ENCODE measurements around the gene RESF1. TPM values are rescaled to one million over a fixed set of nuclear protein-coding genes. Genes with fewer than 3 reads are reported as not detected.

The RESF1 gene
- total RNA-seq, 1 experiment from 2014 or later: 172 TPM

DNA sequence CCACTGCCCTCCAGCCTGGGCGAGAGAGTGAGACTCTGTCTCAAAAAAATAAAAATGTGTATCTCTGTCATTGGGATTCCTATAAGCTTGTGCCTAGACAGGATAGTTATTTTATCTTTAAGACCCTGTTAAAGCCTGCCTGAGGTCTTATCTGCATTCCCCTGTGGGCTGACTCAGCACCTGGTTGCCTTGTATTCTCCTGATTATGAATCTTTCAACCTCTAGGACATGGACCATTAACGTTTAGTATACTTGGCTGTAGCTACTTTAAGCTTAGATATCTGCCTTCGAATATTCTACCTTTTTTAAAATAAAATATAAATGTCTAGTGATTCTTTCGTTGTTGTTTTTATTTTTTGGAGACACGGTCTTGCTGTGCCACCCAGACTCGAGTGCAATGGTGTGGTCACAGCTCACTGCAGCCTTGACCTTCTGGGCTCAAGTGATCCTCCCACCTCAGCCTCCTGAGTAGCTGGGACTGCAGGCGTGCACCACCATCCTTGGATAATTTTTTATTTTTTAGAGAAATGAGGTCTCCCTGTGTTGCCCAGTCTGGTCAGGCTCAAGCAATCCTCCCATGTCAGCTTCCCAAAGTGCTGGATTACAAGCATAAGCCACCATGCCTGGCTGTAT is 41.3 kb downstream of the RESF1 start:
- no peaks in the 10 kb centered on the region for H3K79me1 ChIP-seq (ENCODE audit: insufficient read depth, low read depth, low read length, poor library complexity, severe bottlenecking)
- H3K27ac Mint-ChIP-seq: no peak overlapping the region; a peak in 1 of 7 replicates
- no peak overlapping the region for H3K23ac ChIP-seq (ENCODE audit: insufficient read length, low read depth, low read length)
- H4K8ac ChIP-seq (replicated peaks; ENCODE audit: insufficient read length, low read depth, low read length): no peak overlapping the region
- no peak overlapping the region for H3K27ac ChIP-seq (ENCODE audit: insufficient read length, low read depth, low read length)
- no peak overlapping the region for H2BK20ac ChIP-seq (ENCODE audit: low read depth, low read length, poor library complexity, severe bottlenecking)
- no peak overlapping the region for H2BK12ac ChIP-seq (ENCODE audit: insufficient read length, low read depth, low read length)
- no peaks in the 10 kb centered on the region for H3K4me1 ChIP-seq (ENCODE audit: insufficient read depth, low read length)
- H3K27me3 Mint-ChIP-seq (ENCODE audit: low read depth): no peaks in the 10 kb centered on the region
- TF ChIP-seq, protein P1, sequence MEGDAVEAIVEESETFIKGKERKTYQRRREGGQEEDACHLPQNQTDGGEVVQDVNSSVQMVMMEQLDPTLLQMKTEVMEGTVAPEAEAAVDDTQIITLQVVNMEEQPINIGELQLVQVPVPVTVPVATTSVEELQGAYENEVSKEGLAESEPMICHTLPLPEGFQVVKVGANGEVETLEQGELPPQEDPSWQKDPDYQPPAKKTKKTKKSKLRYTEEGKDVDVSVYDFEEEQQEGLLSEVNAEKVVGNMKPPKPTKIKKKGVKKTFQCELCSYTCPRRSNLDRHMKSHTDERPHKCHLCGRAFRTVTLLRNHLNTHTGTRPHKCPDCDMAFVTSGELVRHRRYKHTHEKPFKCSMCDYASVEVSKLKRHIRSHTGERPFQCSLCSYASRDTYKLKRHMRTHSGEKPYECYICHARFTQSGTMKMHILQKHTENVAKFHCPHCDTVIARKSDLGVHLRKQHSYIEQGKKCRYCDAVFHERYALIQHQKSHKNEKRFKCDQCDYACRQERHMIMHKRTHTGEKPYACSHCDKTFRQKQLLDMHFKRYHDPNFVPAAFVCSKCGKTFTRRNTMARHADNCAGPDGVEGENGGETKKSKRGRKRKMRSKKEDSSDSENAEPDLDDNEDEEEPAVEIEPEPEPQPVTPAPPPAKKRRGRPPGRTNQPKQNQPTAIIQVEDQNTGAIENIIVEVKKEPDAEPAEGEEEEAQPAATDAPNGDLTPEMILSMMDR (conservative IDR thresholded peaks at IDR 0.05): no peak
- no peak overlapping the region for H3K56ac ChIP-seq (ENCODE audit: insufficient read length, low read depth, low read length)
- DNase-seq: no peak
- H3K36me3 Mint-ChIP-seq (ENCODE audit: insufficient read depth in 1 of 3, low read depth in 3 of 3): peaks cover 35 to 61% (median 48%) of the 10 kb centered on the region in 3 experiments; a peak in 6 of 7 replicates
- no peak overlapping the region for H3T11ph ChIP-seq (ENCODE audit: low read length)
- H2BK5ac ChIP-seq (ENCODE audit: insufficient read length, low read length): no peak overlapping the region
- no peak overlapping the region for H3K18ac ChIP-seq (ENCODE audit: insufficient read length, low read depth, low read length)
- no peak overlapping the region for H2BK15ac ChIP-seq (ENCODE audit: low read depth, low read length)
- no peak overlapping the region for H4K91ac ChIP-seq (ENCODE audit: insufficient read length, low read depth, low read length)
- H3K27me3 ChIP-seq (ENCODE audit: insufficient read depth, low read length): no peaks in the 10 kb centered on the region; the same call in 1 of the 2 replicates
- no peaks in the 10 kb centered on the region for H3K79me2 ChIP-seq (ENCODE audit: insufficient read depth, low read length)
- no peak overlapping the region for H2BK120ac ChIP-seq (ENCODE audit: low read depth, low read length, poor library complexity, severe bottlenecking)
- no peak overlapping the region for H3K4me2 ChIP-seq (ENCODE audit: insufficient read depth, insufficient read length, low read length)
- H3K4me1 Mint-ChIP-seq: peaks cover 0 to under 1% of the 10 kb centered on the region in 2 experiments; a peak in 2 of 4 replicates
- H3K9me3 ChIP-seq (ENCODE audit: control insufficient read depth, low read depth, low read length): peaks cover 6% of the 10 kb centered on the region
- no peak overlapping the region for H3K14ac ChIP-seq (ENCODE audit: insufficient read depth, low read length)
- H2AK5ac ChIP-seq (ENCODE audit: insufficient read length, low read length): no peak overlapping the region
- no peak overlapping the region for H3K4me3 Mint-ChIP-seq
- no peak overlapping the region for H3K4ac ChIP-seq (ENCODE audit: low read depth, low read length)
- no peaks in the 10 kb centered on the region for H4K20me1 ChIP-seq (ENCODE audit: control insufficient read depth, insufficient read depth, insufficient read length)
- H4K5ac ChIP-seq (ENCODE audit: insufficient read length, low read depth, low read length): no peak overlapping the region
- H3K23me2 ChIP-seq (ENCODE audit: insufficient read length, low read depth, low read length, poor library complexity, severe bottlenecking): no peaks in the 10 kb centered on the region
- H2AFZ ChIP-seq (ENCODE audit: low read length): no peak overlapping the region
- no peak overlapping the region for H3K9ac ChIP-seq (ENCODE audit: extremely low read depth, insufficient read length, low read length)
- no CpG with 5 or more reads among the region's 7 CpGs for WGBS (ENCODE audit: extremely low coverage, insufficient read length, low lambda C conversion rate)
- no peaks in the 10 kb centered on the region; a peak in 1 of 5 replicates for H3K9me3 Mint-ChIP-seq
